Measurements from ENCODE around the gene OR6B2.

Gene OR6B2

GRCh38 chr2:240066489-240066888, 36.3 kb upstream of the OR6B2 start:
- H3K4me3 ChIP-seq (ENCODE audit: low read depth, low read length) = no peak overlapping the region
- TF ChIP-seq, protein P1, sequence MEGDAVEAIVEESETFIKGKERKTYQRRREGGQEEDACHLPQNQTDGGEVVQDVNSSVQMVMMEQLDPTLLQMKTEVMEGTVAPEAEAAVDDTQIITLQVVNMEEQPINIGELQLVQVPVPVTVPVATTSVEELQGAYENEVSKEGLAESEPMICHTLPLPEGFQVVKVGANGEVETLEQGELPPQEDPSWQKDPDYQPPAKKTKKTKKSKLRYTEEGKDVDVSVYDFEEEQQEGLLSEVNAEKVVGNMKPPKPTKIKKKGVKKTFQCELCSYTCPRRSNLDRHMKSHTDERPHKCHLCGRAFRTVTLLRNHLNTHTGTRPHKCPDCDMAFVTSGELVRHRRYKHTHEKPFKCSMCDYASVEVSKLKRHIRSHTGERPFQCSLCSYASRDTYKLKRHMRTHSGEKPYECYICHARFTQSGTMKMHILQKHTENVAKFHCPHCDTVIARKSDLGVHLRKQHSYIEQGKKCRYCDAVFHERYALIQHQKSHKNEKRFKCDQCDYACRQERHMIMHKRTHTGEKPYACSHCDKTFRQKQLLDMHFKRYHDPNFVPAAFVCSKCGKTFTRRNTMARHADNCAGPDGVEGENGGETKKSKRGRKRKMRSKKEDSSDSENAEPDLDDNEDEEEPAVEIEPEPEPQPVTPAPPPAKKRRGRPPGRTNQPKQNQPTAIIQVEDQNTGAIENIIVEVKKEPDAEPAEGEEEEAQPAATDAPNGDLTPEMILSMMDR (IDR thresholded peaks at IDR 0.05; ENCODE audit: low read depth, low read length) = no peak

GRCh38 chr2:240064898-240065297, 34.7 kb upstream of the OR6B2 start:
- TF ChIP-seq, protein P1 (IDR thresholded peaks at IDR 0.05; ENCODE audit: low read depth, low read length) = no peak
- H3K4me3 ChIP-seq (ENCODE audit: low read depth, low read length) = no peak overlapping the region

- TF ChIP-seq, protein P1 (IDR thresholded peaks at IDR 0.05; ENCODE audit: low read depth, low read length) = peak; percentile 32; the same call in 1 of the 2 replicates
- H3K4me3 ChIP-seq (ENCODE audit: low read depth, low read length) = no peak overlapping the region
Observed at GRCh38 chr2:240060977-240061591, 30.9 kb upstream of the OR6B2 start.

DNA sequence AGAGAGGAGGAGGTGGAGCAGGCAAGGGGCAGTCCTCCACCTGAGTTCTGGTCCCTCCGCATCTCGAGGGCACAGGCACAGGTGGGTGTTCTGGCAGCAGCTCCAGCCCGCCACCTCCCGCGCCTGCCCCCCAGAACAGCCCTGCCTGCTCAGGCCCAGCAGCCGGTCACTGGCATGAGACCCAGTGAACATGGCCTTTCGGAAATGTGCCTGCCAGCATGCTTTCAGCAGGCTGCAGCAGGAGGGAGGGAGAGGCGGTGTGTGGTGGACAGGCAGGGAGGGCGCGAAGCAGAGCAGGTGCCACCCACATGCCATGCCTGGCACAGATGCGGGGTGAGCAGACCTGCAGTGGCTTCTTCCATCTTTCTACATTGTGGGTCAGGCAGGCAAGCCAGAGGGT, 26.4 kb upstream of the OR6B2 start:
- TF ChIP-seq, protein P1 (IDR thresholded peaks at IDR 0.05; ENCODE audit: low read depth, low read length) = no peak

DNA sequence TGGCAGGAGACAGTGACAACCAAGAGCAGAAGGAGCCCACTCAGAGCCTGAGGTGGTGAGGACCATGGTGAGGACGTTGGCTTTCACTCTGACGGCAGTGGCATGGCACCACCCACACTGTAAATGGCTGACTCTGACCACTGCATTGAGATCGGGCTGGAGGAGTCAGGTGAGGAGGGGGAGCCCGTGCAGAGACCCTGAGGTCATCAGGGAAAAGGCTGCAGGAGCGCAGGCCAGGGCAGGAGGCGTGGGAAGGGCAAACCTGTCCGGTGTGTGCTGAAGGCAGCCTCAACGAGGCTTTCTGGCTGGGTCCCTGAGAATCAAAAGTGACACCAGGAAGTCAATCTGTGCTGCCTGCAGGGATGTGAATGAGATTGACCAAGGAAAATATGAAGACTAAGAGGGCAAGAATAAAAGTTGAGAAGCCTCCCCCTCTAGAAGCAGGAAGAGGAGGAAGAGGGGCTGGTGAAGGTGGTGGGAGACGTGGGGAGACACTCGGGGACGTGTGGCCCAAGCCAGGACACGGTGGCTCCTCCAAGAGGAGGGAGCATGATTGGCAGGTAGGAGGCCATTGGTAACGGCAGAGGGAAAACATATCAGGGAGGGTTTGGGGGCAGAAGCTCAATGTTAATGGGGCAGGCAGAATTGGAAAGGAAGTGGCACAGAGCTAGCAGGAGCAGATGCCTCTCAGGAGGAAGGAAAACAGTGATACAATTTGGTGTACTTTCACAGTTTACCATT, 25.1 kb upstream of the OR6B2 start:
- H3K4me3 ChIP-seq (ENCODE audit: low read depth, low read length) = no peak overlapping the region
- TF ChIP-seq, protein P1 (IDR thresholded peaks at IDR 0.05; ENCODE audit: low read depth, low read length) = no peak

More for the DNA sequence above, 26.4 kb upstream of the OR6B2 start:
- H3K4me3 ChIP-seq (ENCODE audit: low read depth, low read length) = no peak overlapping the region

- TF ChIP-seq, protein P1 (IDR thresholded peaks at IDR 0.05; ENCODE audit: low read depth, low read length) = no peak
- H3K4me3 ChIP-seq (ENCODE audit: low read depth, low read length) = no peak within 1 kb of the TSS
Observed at GRCh38 chr2:240053173-240054155, 23.2 kb upstream of the OR6B2 start, which contains the start of gene OR6B3. TSS of gene OR6B3 (minus strand) at chr2:240053521.

Measured in WI38 (cell line).